ENCODE data around the gene EMP2. TPM values are rescaled to one million over a fixed set of nuclear protein-coding genes. Genes with fewer than 3 reads are reported as not detected.

EMP2 gene
- total RNA-seq, 6 donors from 2014 or later: 261 to 1,020 (median 640) TPM

- no peak for ATAC-seq (ENCODE audit: low FRiP score in 2 of 2)
- no peaks in the 10 kb centered on the region for H3K4me1 ChIP-seq
- H3K9me3 ChIP-seq: peaks cover 0 to 7% (median 0%) of the 10 kb centered on the region in 4 donors
- 93 to 100% methylated on average over 4 of the region's 4 CpGs for WGBS, 2 donors
- peaks cover 0 to 47% (median 10%) of the 10 kb centered on the region in 4 donors for H3K36me3 ChIP-seq
- DNase-seq: no peak
- TF ChIP-seq EP300 (IDR thresholded peaks at IDR 0.05): no peak
- no peak for TF ChIP-seq CTCF (IDR thresholded peaks at IDR 0.05)
- TF ChIP-seq POLR2AphosphoS5 (IDR thresholded peaks at IDR 0.05): no peak
- no peak for TF ChIP-seq POLR2A (IDR thresholded peaks at IDR 0.05)
- no peak overlapping the region for H3K27ac ChIP-seq
- H3K27me3 ChIP-seq: no peaks in the 10 kb centered on the region
- H3K4me3 ChIP-seq: no peak overlapping the region
Measured at GRCh38 chr16:10485159-10485558, 95.2 kb downstream of the EMP2 start.

- Histone ChIP-seq H3K27ac (no peak overlapping the region), H3K4me3 (no peak overlapping the region), H3K36me3 (peaks cover 0 to 38% (median 11%) of the 10 kb centered on the region in 4 donors), H3K4me1 (no peaks in the 10 kb centered on the region), H3K27me3 (no peaks in the 10 kb centered on the region), H3K9me3 (no peaks in the 10 kb centered on the region)
- DNase-seq (no peak), ATAC-seq (ENCODE audit: low FRiP score in 2 of 2) (no peak)
- 93 to 100% methylated on average over 1 to 2 of the region's 2 CpGs for WGBS, 2 donors
- TF ChIP-seq EP300 (IDR thresholded peaks at IDR 0.05): no peak
- TF ChIP-seq POLR2A (IDR thresholded peaks at IDR 0.05): no peak
- TF ChIP-seq POLR2AphosphoS5 (IDR thresholded peaks at IDR 0.05): no peak
- TF ChIP-seq CTCF (IDR thresholded peaks at IDR 0.05): no peak
Measured at GRCh38 chr16:10480151-10480550, 100.2 kb downstream of the EMP2 start.

Small RNA genes lying within 50 kb of the gene (small RNA-seq; reads per million reads assigned to genes)
- gene RNU6-633P: 0 reads per million in 4 donors

Other genes with a start within 250 kb of the EMP2 start
- gene ATF7IP2, start 194.5 kb downstream of the EMP2 start, total RNA-seq: 10 to 100 TPM in 4 of 6 donors, 1 to 10 TPM in 2; 4.2 to 13.6 (median 10.2) TPM
- 1 to 10 TPM in 1 of 6 donors, under 1 TPM in 2, not detected in 3; 0.20 to 2.1 (median 0.44) TPM for gene TEKT5, start 114.3 kb upstream of the EMP2 start, total RNA-seq
- gene NUBP1, start 163.2 kb upstream of the EMP2 start, total RNA-seq: 10 to 100 TPM; 16.8 to 40.3 (median 34.6) TPM
- 1 to 10 TPM in 1 of 6 donors, under 1 TPM in 3, not detected in 2; 0.20 to 2.3 (median 0.61) TPM for gene TVP23A, start 238.2 kb upstream of the EMP2 start, total RNA-seq